Testis (tissue), 3 donors: ENCODE data around the gene PTPRK. TPM values are rescaled to one million over a fixed set of nuclear protein-coding genes. Genes with fewer than 3 reads are reported as not detected.

Experiments
- DNase-seq: peaks from one replicate; pipeline ENCODE4 v3.0.0-alpha.2; 2019
- H3K27ac ChIP-seq, 2 donors: fragments of 200-600 bp; sonication (generic); one replicate each; pipeline ENCODE4 v1.5.1; 2019
- H3K27me3 ChIP-seq: fragments of 200-600 bp; sonication (generic); one replicate; pipeline ENCODE4 v1.5.1; 2019
- H3K36me3 ChIP-seq: fragments of 200-600 bp; sonication (generic); one replicate; pipeline ENCODE4 v1.5.1; 2017; ENCODE audit warnings: low read depth; ENCODE audit errors: missing control alignments
- H3K4me1 ChIP-seq: fragments of 200-600 bp; sonication (generic); one replicate; pipeline ENCODE4 v1.5.1; 2019
- H3K4me3 ChIP-seq, 2 donors: fragments of 200-600 bp; sonication (generic); one replicate each; pipeline ENCODE4 v1.5.1; 2017 to 2019
- H3K9me3 ChIP-seq: fragments of 200-600 bp; sonication (generic); one replicate; pipeline ENCODE4 v1.5.1; 2017
- POLR2A ChIP-seq: fragments of 450-650 bp; IDR thresholded peaks from one replicate; pipeline ENCODE4 v1.6.1; 2017; ENCODE audit warnings: antibody characterized with exemption, mild to moderate bottlenecking, moderate library complexity
- WGBS, 2 donors: methylation state at CpG; one replicate each; pipeline ENCODE4 v1.1.5; 2018; 5-methylcytosine and 5-hydroxymethylcytosine counted together
- intact Hi-C: fragments of 100-400 bp; cut with DNase I; formaldehyde crosslinking; loops from one replicate; pipeline ENCODE4 v1.15.1; 2023; ENCODE audit warnings: low total_unique reads
- polyA plus RNA-seq: library from polyadenylated mRNA; stranded (reverse); fragments of 350-450 nt; fragmentation: Illumina TruSeq; extraction: RNeasy Lipid Tissue Mini Kit (QIAGEN cat#74804); gene quantifications from one replicate; pipeline ENCODE4 v1.2.3, GENCODE V29; 2014; ENCODE audit warnings: low read depth, low replicate concordance; ENCODE audit not compliant: insufficient read depth
- total RNA-seq, 2 donors: library from RNA; depleted of rRNA; stranded (reverse); fragments of >200 nt; gene quantifications; one replicate each; pipeline ENCODE4 v1.2.3, GENCODE V29; 2016
- TF ChIP-seq, protein P1 (sequence below), 3 experiments: fragments of 450-650 bp in 2 of 3; fragments of 200-600 bp in 1 of 3; sonication (generic) in 1 of 3; IDR thresholded peaks; one replicate each; pipeline ENCODE4 v1.5.1; 2016 to 2019; ENCODE audit warnings: antibody characterized with exemption in 3 of 3, mild to moderate bottlenecking in 2 of 3, moderate library complexity in 1 of 3

The PTPRK gene
- total and polyA plus RNA-seq, 3 donors from 2014 or later, result 9.1 to 13.3 (median 12.5) TPM

DNA sequence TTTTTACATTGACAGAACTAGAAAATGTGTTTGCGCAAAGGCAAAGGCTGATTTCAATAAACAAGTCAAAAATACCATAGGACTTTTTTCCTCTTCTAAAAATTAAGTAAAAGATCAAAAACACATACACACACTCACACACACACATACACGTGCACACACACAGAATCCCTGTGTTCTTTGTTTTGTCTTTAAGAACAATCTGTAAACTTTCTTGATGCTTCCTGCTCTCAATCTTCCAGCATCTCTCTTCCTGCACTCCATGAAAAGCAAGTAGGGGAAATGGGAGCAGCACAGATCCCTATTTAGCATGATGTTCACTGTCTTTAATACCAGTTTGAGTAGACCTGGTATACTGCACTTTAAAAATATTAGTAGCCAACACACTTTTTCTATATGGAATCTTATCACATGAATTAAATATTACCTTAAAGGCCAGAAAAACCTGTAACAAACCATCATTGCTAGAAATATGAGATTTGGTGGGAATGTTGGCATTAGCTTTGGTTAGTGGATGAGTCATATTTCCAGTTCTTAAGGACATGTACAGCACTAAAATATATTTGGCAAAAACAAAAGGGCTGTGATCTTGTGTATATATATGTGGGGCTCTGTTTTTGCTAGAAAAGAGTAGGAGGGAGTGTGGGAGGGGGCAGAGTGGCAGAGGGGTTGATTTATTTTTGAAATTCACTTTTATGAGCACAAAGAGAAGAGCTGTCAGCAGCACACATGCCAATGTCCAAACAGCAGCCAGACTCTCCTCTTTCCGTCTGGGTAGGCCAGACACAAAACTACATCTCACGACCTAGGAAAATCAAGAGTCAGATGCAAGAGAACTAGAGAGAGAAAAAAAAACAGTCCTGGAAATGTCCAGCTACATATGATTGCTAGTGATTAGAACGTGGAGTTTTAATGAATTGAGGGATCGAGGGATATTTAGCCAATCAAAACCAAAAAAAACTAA is 4.6 kb downstream of the PTPRK start:
- no peak for TF ChIP-seq POLR2A
- TF ChIP-seq, protein P1, sequence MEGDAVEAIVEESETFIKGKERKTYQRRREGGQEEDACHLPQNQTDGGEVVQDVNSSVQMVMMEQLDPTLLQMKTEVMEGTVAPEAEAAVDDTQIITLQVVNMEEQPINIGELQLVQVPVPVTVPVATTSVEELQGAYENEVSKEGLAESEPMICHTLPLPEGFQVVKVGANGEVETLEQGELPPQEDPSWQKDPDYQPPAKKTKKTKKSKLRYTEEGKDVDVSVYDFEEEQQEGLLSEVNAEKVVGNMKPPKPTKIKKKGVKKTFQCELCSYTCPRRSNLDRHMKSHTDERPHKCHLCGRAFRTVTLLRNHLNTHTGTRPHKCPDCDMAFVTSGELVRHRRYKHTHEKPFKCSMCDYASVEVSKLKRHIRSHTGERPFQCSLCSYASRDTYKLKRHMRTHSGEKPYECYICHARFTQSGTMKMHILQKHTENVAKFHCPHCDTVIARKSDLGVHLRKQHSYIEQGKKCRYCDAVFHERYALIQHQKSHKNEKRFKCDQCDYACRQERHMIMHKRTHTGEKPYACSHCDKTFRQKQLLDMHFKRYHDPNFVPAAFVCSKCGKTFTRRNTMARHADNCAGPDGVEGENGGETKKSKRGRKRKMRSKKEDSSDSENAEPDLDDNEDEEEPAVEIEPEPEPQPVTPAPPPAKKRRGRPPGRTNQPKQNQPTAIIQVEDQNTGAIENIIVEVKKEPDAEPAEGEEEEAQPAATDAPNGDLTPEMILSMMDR (IDR thresholded peaks at IDR 0.05), result no peak
- no peak for DNase-seq
- no peaks in the 10 kb centered on the region for H3K9me3 ChIP-seq
- no peak overlapping the region for H3K4me3 ChIP-seq
- H3K36me3 ChIP-seq, result no peaks in the 10 kb centered on the region
- 75 to 82% methylated on average over 6 of the region's 6 CpGs for WGBS, 2 donors
- H3K27me3 ChIP-seq, result no peaks in the 10 kb centered on the region
- no peak overlapping the region for H3K27ac ChIP-seq
- no peaks in the 10 kb centered on the region for H3K4me1 ChIP-seq
- intact Hi-C loops, result no loop called here

DNA sequence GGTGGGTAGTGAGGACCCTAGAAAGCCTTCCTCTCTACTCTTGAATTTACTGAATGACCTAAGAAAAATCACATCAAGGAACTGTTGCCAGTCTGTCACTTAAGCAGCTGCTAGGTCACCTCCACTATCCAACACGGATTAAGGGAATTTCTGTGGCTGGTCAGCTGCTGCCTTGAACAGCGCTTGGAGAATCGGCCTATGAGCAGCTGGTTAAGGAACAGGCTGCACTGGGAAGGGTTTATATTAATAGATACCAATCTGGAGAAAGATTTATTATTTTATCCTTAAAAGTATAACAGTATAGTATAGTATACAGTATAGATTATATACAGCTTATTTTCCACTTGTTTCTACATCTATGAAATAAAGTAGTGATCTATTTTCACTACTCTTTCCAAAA is 6.5 kb downstream of the PTPRK start:
- WGBS, 2 donors, result 88 to 94% methylated on average over 3 of the region's 3 CpGs
- intact Hi-C loops, result no loop called here
- TF ChIP-seq, protein P1 (IDR thresholded peaks at IDR 0.05), result no peak
- TF ChIP-seq POLR2A, result no peak
- H3K4me1 ChIP-seq, result no peaks in the 10 kb centered on the region
- H3K27ac ChIP-seq, result no peak overlapping the region
- no peak overlapping the region for H3K4me3 ChIP-seq
- no peaks in the 10 kb centered on the region for H3K9me3 ChIP-seq
- H3K27me3 ChIP-seq, result no peaks in the 10 kb centered on the region
- no peak for DNase-seq
- H3K36me3 ChIP-seq, result no peaks in the 10 kb centered on the region

DNA sequence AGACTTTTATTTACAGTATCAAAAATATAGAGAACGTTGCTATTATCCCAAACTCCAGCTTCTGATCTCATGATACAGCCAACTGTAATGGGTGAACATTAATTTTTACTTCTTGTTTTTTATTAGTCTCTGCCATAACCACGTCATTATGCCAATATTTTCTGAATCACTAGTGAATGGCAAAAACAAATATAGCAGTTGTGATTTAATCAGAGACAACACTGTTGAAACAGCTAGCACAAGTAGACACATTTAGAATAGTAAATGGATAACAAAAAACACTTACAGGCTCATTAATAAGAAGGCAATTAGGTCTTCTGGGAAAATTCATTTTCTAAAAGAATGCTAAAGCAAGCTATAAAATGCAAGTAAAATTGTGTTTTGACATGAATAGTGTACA is 8.1 kb downstream of the PTPRK start:
- WGBS, 2 donors, result 91 to 95% methylated on average over 2 of the region's 2 CpGs

DNA sequence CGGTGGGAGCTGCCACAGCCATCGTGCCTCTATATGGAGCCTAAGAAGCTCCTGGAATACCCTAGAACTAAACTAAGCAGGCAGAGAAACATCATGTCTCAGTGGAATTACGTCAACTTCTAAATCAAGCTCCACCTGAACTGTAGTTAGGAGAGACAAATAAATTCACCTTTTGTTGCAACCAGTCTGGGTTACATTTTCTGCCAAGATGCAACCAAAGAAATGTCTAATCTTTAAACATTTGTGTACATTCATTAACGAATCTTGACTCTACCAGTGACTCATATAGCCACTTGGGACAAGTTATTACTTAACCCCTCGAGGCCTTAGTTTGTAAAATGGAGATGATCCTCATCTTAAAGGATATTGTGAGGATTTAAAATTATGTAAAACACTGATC is 8.9 kb downstream of the PTPRK start:
- Histone ChIP-seq H3K4me1 (no peaks in the 10 kb centered on the region), H3K4me3 (no peak overlapping the region), H3K9me3 (no peaks in the 10 kb centered on the region), H3K27ac (no peak overlapping the region), H3K27me3 (no peaks in the 10 kb centered on the region), H3K36me3 (no peaks in the 10 kb centered on the region)
- 85 to 89% methylated on average over 5 of the region's 5 CpGs for WGBS, 2 donors
- DNase-seq, result no peak
- TF ChIP-seq, protein P1 (IDR thresholded peaks at IDR 0.05), result no peak
- TF ChIP-seq POLR2A, result no peak
- intact Hi-C loops, result no loop called here

More for the DNA sequence above, 8.1 kb downstream of the PTPRK start:
- TF ChIP-seq, protein P1 (IDR thresholded peaks at IDR 0.05), result no peak
- TF ChIP-seq POLR2A, result no peak
- no peaks in the 10 kb centered on the region for H3K4me1 ChIP-seq
- H3K4me3 ChIP-seq, result no peak overlapping the region
- no peaks in the 10 kb centered on the region for H3K36me3 ChIP-seq
- no peaks in the 10 kb centered on the region for H3K9me3 ChIP-seq
- no peak for DNase-seq
- intact Hi-C loops, result no loop called here
- no peaks in the 10 kb centered on the region for H3K27me3 ChIP-seq
- no peak overlapping the region for H3K27ac ChIP-seq
